NCI-H446 (cell line): ENCODE measurements around the gene CENPH.
"Not testable (repeated sequence)": the region's sequence is repeated elsewhere in the genome, so short reads cannot be mapped to it uniquely, and the experiment has no call there.

Source experiments
- DNase-seq, 2 experiments: peaks; one replicate each; lab custom pipeline; 2025; lab: John Stamatoyannopoulos, UW

Gene CENPH

GRCh38 chr5:69250593-69250992 lies 61.2 kb downstream of the CENPH start:
- no peak for DNase-seq

DNA sequence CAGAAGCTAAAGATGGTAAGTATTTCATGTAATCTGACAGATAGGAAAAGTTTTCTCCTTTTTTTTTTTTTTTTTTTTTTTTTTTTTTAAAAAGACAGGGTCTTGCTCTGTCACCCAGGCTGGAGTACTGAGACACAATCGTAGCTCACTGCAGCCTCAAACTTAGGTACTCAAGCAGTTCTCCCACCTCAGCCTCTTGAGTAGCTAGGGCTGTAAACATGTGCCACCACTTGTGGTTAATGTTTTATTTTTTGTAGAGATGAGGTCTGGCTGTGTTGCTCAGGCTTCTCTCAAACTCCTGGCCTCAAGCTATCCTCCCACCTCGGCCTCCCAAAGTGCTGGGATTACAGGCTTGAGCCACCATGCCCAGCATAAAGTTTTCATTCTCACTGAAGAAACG lies 63.1 kb downstream of the CENPH start:
- DNase-seq = no peak

- DNase-seq = not testable (repeated sequence)
Measured at GRCh38 chr5:69255940-69256339, 66.6 kb downstream of the CENPH start.

- no peak for DNase-seq
Measured at GRCh38 chr5:69257577-69257976, 68.2 kb downstream of the CENPH start.
